ENCODE data around the gene EMC7. TPM values are rescaled to one million over a fixed set of nuclear protein-coding genes. Genes with fewer than 3 reads are reported as not detected.

Gene EMC7
- total RNA-seq, 4 donors from 2014 or later: 34.6 to 49.2 (median 43.2) TPM

GRCh38 chr15:34049112-34049511 lies 52.5 kb downstream of the EMC7 start:
- no peaks in the 10 kb centered on the region for H3K4me1 ChIP-seq
- no peak for TF ChIP-seq EP300 (IDR thresholded peaks at IDR 0.05)
- no peak for TF ChIP-seq CTCF (IDR thresholded peaks at IDR 0.05)
- no peak for TF ChIP-seq POLR2AphosphoS5 (IDR thresholded peaks at IDR 0.05)
- TF ChIP-seq POLR2A (IDR thresholded peaks at IDR 0.05): no peak
- H3K9me3 ChIP-seq: peaks cover 0 to 21% (median 0%) of the 10 kb centered on the region in 3 donors
- ATAC-seq: no peak
- H3K4me3 ChIP-seq: no peak overlapping the region
- H3K36me3 ChIP-seq: no peaks in the 10 kb centered on the region
- no peak overlapping the region for H3K27ac ChIP-seq
- WGBS, 2 donors (ENCODE audit: low coverage in 1 of 2): 92 to 100% methylated on average over 2 of the region's 2 CpGs
- no peaks in the 10 kb centered on the region for H3K27me3 ChIP-seq

- Histone ChIP-seq H3K36me3 (no peaks in the 10 kb centered on the region), H3K9me3 (peaks cover 0 to 21% (median 0%) of the 10 kb centered on the region in 3 donors), H3K27ac (no peak overlapping the region), H3K4me3 (no peak overlapping the region), H3K27me3 (no peaks in the 10 kb centered on the region), H3K4me1 (no peaks in the 10 kb centered on the region)
- no peak for ATAC-seq
- WGBS, 2 donors (ENCODE audit: low coverage in 1 of 2): 60 to 88% methylated on average over 2 to 3 of the region's 10 CpGs
- TF ChIP-seq POLR2AphosphoS5 (IDR thresholded peaks at IDR 0.05): no peak
- no peak for TF ChIP-seq CTCF (IDR thresholded peaks at IDR 0.05)
- no peak for TF ChIP-seq EP300 (IDR thresholded peaks at IDR 0.05)
- no peak for TF ChIP-seq POLR2A (IDR thresholded peaks at IDR 0.05)
Measured at GRCh38 chr15:34047893-34048775, 53.5 kb downstream of the EMC7 start.

- Histone ChIP-seq H3K27me3 (no peaks in the 10 kb centered on the region), H3K4me1 (no peaks in the 10 kb centered on the region), H3K9me3 (peaks cover 0 to 21% (median 0%) of the 10 kb centered on the region in 3 donors), H3K27ac (no peak overlapping the region), H3K4me3 (no peak overlapping the region), H3K36me3 (no peaks in the 10 kb centered on the region)
- ATAC-seq: no peak
- 87 to 90% methylated on average over 5 to 8 of the region's 16 CpGs for WGBS, 2 donors (ENCODE audit: low coverage in 1 of 2)
- TF ChIP-seq CTCF (IDR thresholded peaks at IDR 0.05) (no peak), EP300 (IDR thresholded peaks at IDR 0.05) (no peak), POLR2A (IDR thresholded peaks at IDR 0.05) (no peak), POLR2AphosphoS5 (IDR thresholded peaks at IDR 0.05) (no peak)
Measured at GRCh38 chr15:34046471-34047145, 55.1 kb downstream of the EMC7 start.

- WGBS, 2 donors (ENCODE audit: low coverage in 1 of 2): 64 to 82% methylated on average over 1 to 2 of the region's 2 CpGs
Measured at GRCh38 chr15:34043813-34044212, 57.8 kb downstream of the EMC7 start.

GRCh38 chr15:34043391-34043790 lies 58.3 kb downstream of the EMC7 start:
- TF ChIP-seq EP300 (IDR thresholded peaks at IDR 0.05): no peak
- no peak for TF ChIP-seq POLR2AphosphoS5 (IDR thresholded peaks at IDR 0.05)
- no peak for TF ChIP-seq POLR2A (IDR thresholded peaks at IDR 0.05)
- TF ChIP-seq CTCF (IDR thresholded peaks at IDR 0.05): no peak
- Histone ChIP-seq H3K9me3 (no peaks in the 10 kb centered on the region), H3K27ac (no peak overlapping the region), H3K36me3 (no peaks in the 10 kb centered on the region), H3K4me3 (no peak overlapping the region), H3K4me1 (peaks cover 0 to 11% (median 5%) of the 10 kb centered on the region in 3 donors), H3K27me3 (no peaks in the 10 kb centered on the region)
- ATAC-seq: no peak
- WGBS, 2 donors (ENCODE audit: low coverage in 1 of 2): 58 to 83% methylated on average over 1 of the region's 1 CpG

More at GRCh38 chr15:34043813-34044212, 57.8 kb downstream of the EMC7 start:
- no peak for TF ChIP-seq POLR2AphosphoS5 (IDR thresholded peaks at IDR 0.05)
- Histone ChIP-seq H3K4me3 (no peak overlapping the region), H3K27ac (no peak overlapping the region), H3K9me3 (no peaks in the 10 kb centered on the region), H3K36me3 (no peaks in the 10 kb centered on the region), H3K27me3 (no peaks in the 10 kb centered on the region), H3K4me1 (peaks cover 0 to 11% (median 5%) of the 10 kb centered on the region in 3 donors)
- no peak for ATAC-seq
